Heart left ventricle (tissue), 16 donors: ENCODE data around the gene PCSK4. TPM values are rescaled to one million over a fixed set of nuclear protein-coding genes. Genes with fewer than 3 reads are reported as not detected.

ENCODE experiments used
- ATAC-seq, 4 donors: fragments of 200-7000 bp; cut with Tn5 transposase; one replicate each; pipeline ENCODE4 v1.9.1; 2020 to 2022; ENCODE audit warnings: moderate library complexity in 4 of 4, mild to moderate bottlenecking in 3 of 4, moderate number of reproducible peaks in 1 of 4
- DNase-seq, 5 donors: peaks; one replicate each; pipeline ENCODE4 v3.0.0-alpha.2; 2020
- H3K27ac ChIP-seq, 12 donors: fragments of 200-600 bp; sonication (generic) in 4 of 12; one replicate each; pipeline versions ENCODE4 v1.5.0 to v1.8.0; 2016 to 2022; ENCODE audit warnings: mild to moderate bottlenecking in 2 of 12
- H3K27me3 ChIP-seq, 9 donors: fragments of 200-600 bp; sonication (generic) in 2 of 9; one replicate each; pipeline versions ENCODE4 v1.5.1 to v1.8.0; 2016 to 2022; ENCODE audit warnings: mild to moderate bottlenecking in 3 of 9
- H3K36me3 ChIP-seq, 9 donors: fragments of 200-600 bp; sonication (generic) in 2 of 9; one replicate each; pipeline versions ENCODE4 v1.5.0 to v1.8.0; 2018 to 2022; ENCODE audit warnings: mild to moderate bottlenecking in 2 of 9
- H3K4me1 ChIP-seq, 12 donors: fragments of 200-600 bp; sonication (generic) in 4 of 12; one replicate each; pipeline versions ENCODE4 v1.5.0 to v1.8.0; 2016 to 2022; ENCODE audit warnings: mild to moderate bottlenecking in 3 of 12
- H3K4me3 ChIP-seq, 12 donors: fragments of 200-600 bp; sonication (generic) in 4 of 12; one replicate each; pipeline versions ENCODE4 v1.5.0 to v1.8.0; 2017 to 2022; ENCODE audit warnings: mild to moderate bottlenecking in 9 of 12, moderate library complexity in 4 of 12
- H3K9me3 ChIP-seq, 12 donors: fragments of 200-600 bp; sonication (generic) in 4 of 12; one replicate each; pipeline versions ENCODE4 v1.5.0 to v1.8.0; 2016 to 2022; ENCODE audit warnings: mild to moderate bottlenecking in 1 of 12
- CTCF ChIP-seq, 12 donors: fragments of 200-600 bp; sonication (generic) in 4 of 12; IDR thresholded peaks; one replicate each; pipeline versions ENCODE4 v1.5.0 to v1.8.0; 2018 to 2022; ENCODE audit warnings: antibody characterized with exemption in 12 of 12, mild to moderate bottlenecking in 5 of 12
- POLR2A ChIP-seq, 2 donors: fragments of 450-650 bp; IDR thresholded peaks; one replicate each; pipeline ENCODE4 v1.6.1; 2017; ENCODE audit warnings: antibody characterized with exemption in 2 of 2, mild to moderate bottlenecking in 2 of 2, moderate library complexity in 2 of 2
- WGBS, 4 donors: extraction: QIAGEN DNeasy Blood & Tissue Kit in 2 of 4; methylation state at CpG; one replicate each; pipeline versions ENCODE4 v1.1.5 to v1.1.7; 2013 to 2018; 5-methylcytosine and 5-hydroxymethylcytosine counted together
- intact Hi-C, 10 donors: fragments of 100-400 bp; cut with DNase I; formaldehyde crosslinking; loops; one replicate each; pipeline versions ENCODE4 v1.11.1 to v1.14.2; 2022
- polyA plus RNA-seq, 2 donors: library from polyadenylated mRNA; stranded (reverse); fragments of 200-250 nt; gene quantifications; one replicate each; pipeline ENCODE4 v1.2.3, GENCODE V29; 2013
- total RNA-seq, 9 donors: library from RNA; depleted of rRNA in 2 of 9; stranded (reverse); fragments of >200 nt in 2 of 9; fragmentation: NEBNext Ultra II Directional in 3 of 9; extraction: Animal tissue kit (Norgen Biotek cat#: 25700) in 3 of 9; gene quantifications; one replicate each; pipeline versions ENCODE4 v1.1.0 to v1.2.4, GENCODE V29; 2016 to 2023
- donor health status: ischemic (EF 13 %, LVEDD 7.1; RV severe dilation, severe dysfunction).
- donor health status: healthy with polysubstance abuse.
- donor health status: DM: no; HTN: yes; CAD: no.
- donor health status: DM: no; HTN: no; CAD: no.
- donor health status: ischemic (EF 25% LVEDD 6.9; RV normal size, moderate dysfunction).
- donor health status: ischemic (EF 25% LVEDD 5.7; RV mildly dilated, moderate dysfunction).
- donor health status: healthy.
- donor health status: DM: yes; HTN: yes; CAD: no.
- donor health status: ischemic (EF 35%, LVEDD 5.7; RV mildly dilated, moderate dysfunction).
- donor health status: nonischemic (EF 11% LVEDD 7.7; RV severe dilation, severe dysfunction).
- donor health status: DM: yes; HTN: yes; CAD: no.
- donor health status: PGD.
- donor health status: ischemic (EF 29% LVEDD 5.4; RV normal size, mild dysfunction).
- donor health status: nonischemic (EF 23%, LVEDD 6.1; RV moderate dilation, normal function).

PCSK4 gene
- total and polyA plus RNA-seq, 11 donors = 0.31 to 1.9 (median 1.2) TPM

- WGBS, 4 donors = 2 to 6% (median 3%) methylated on average over 30 to 78 of the region's 78 CpGs
- intact Hi-C loops = loop anchor here in 2 of 10 donors (5.0 to 10.0 kb wide), 2 partner anchors 66 to 238 kb away; partner anchors contain the start of gene FAM174C (in 1 of the 2)
- Histone ChIP-seq H3K27ac (peak within 1 kb of the TSS; percentile 74 to 97 (median 88)), H3K27me3 (peaks cover 0 to 35% (median 5%) of the 10 kb centered on the region in 9 donors), H3K36me3 (peaks cover 0 to 6% (median 0%) of the 10 kb centered on the region in 9 donors), H3K4me1 (peaks cover 0 to 47% (median 8%) of the 10 kb centered on the region in 12 donors), H3K9me3 (peaks cover 0 to 6% (median 0%) of the 10 kb centered on the region in 12 donors), H3K4me3 (peak within 1 kb of the TSS; percentile 50 to 83 (median 60))
- ATAC-seq = peak; percentile 27 to 75 (median 64)
- DNase-seq = peak; percentile 69 to 82 (median 78)
- peak in 1 of 2 donors; percentile 57 for TF ChIP-seq POLR2A (IDR thresholded peaks at IDR 0.05)
- peak in 4 of 12 donors; percentile 13 to 32 (median 20) for TF ChIP-seq CTCF (IDR thresholded peaks at IDR 0.05)
Measured at GRCh38 chr19:1512671-1513498, 22.7 kb upstream of the PCSK4 start, which contains the start of gene ADAMTSL5. TSS of gene ADAMTSL5 (minus strand) at chr19:1513019. CDS start at chr19:1510943, 2,076 bp downstream.

GRCh38 chr19:1511318-1512317 is 21.5 kb upstream of the PCSK4 start:
- peaks cover 0 to 6% (median 0%) of the 10 kb centered on the region in 9 donors for H3K36me3 ChIP-seq
- ATAC-seq = no peak
- peaks cover 0 to 59% (median 15%) of the 10 kb centered on the region in 12 donors for H3K4me1 ChIP-seq
- H3K9me3 ChIP-seq = peaks cover 0 to 6% (median 0%) of the 10 kb centered on the region in 12 donors
- no peak for DNase-seq
- H3K4me3 ChIP-seq = peak overlapping the region in 10 of 12 donors; percentile 51 to 83 (median 62)
- peaks cover 0 to 35% (median 5%) of the 10 kb centered on the region in 9 donors for H3K27me3 ChIP-seq
- 50 to 67% (median 55%) methylated on average over 17 to 22 of the region's 22 CpGs for WGBS, 4 donors
- TF ChIP-seq CTCF (IDR thresholded peaks at IDR 0.05) (no peak), POLR2A (IDR thresholded peaks at IDR 0.05) (no peak)
- intact Hi-C loops = loop anchor here in 2 of 10 donors (5.0 to 10.0 kb wide), 2 partner anchors 64 to 237 kb away; partner anchors contain the start of gene FAM174C (in 1 of the 2)
- peak overlapping the region in 9 of 12 donors; percentile 84 to 97 (median 90) for H3K27ac ChIP-seq

- H3K36me3 ChIP-seq = peaks cover 0 to 7% (median 0%) of the 10 kb centered on the region in 9 donors
- 47 to 76% (median 58%) methylated on average over 8 to 9 of the region's 9 CpGs for WGBS, 4 donors
- peaks cover 0 to 59% (median 15%) of the 10 kb centered on the region in 12 donors for H3K4me1 ChIP-seq
- intact Hi-C loops = loop anchor here in 2 of 10 donors (5.0 to 10.0 kb wide), 2 partner anchors 64 to 236 kb away; partner anchors contain the start of gene FAM174C (in 1 of the 2)
- H3K4me3 ChIP-seq = no peak overlapping the region
- H3K27ac ChIP-seq = peak overlapping the region in 2 of 12 donors; percentile 24 to 26
- ATAC-seq (no peak), DNase-seq (no peak)
- H3K9me3 ChIP-seq = peaks cover 0 to 6% (median 0%) of the 10 kb centered on the region in 12 donors
- H3K27me3 ChIP-seq = peaks cover 0 to 35% (median 5%) of the 10 kb centered on the region in 9 donors
- TF ChIP-seq CTCF (IDR thresholded peaks at IDR 0.05) (no peak), POLR2A (IDR thresholded peaks at IDR 0.05) (no peak)
Measured at GRCh38 chr19:1510807-1511206, 20.7 kb upstream of the PCSK4 start.
